ENCODE measurements around the gene SLC25A45. TPM values are rescaled to one million over a fixed set of nuclear protein-coding genes. Genes with fewer than 3 reads are reported as not detected.

SLC25A45 gene
- total RNA-seq, 1 experiment from 2014 or later: 1.1 TPM

GRCh38 chr11:65379698-65380459 lies 2.6 kb downstream of the SLC25A45 start:
- H3K79me1 ChIP-seq (ENCODE audit: insufficient read depth, low read depth, low read length, poor library complexity, severe bottlenecking): no peaks in the 10 kb centered on the region
- no peak overlapping the region for H2BK120ac ChIP-seq (ENCODE audit: low read depth, low read length, poor library complexity, severe bottlenecking)
- Mint-ChIP-seq H3K36me3 (ENCODE audit: insufficient read depth in 1 of 3, low read depth in 3 of 3) (no peaks in the 10 kb centered on the region), H3K4me1 (peaks cover 18 to 22% of the 10 kb centered on the region in 2 experiments), H3K9me3 (no peaks in the 10 kb centered on the region), H3K27me3 (ENCODE audit: low read depth) (peaks cover 2% of the 10 kb centered on the region; the same call in 1 of the 2 replicates), H3K4me3 (no peak overlapping the region), H3K27ac (no peak overlapping the region)
- no peaks in the 10 kb centered on the region for H3K9me3 ChIP-seq (ENCODE audit: control insufficient read depth, low read depth, low read length)
- no peak overlapping the region for H3K9ac ChIP-seq (ENCODE audit: extremely low read depth, insufficient read length, low read length)
- H2BK20ac ChIP-seq (ENCODE audit: low read depth, low read length, poor library complexity, severe bottlenecking): no peak overlapping the region
- H2AK5ac ChIP-seq (ENCODE audit: insufficient read length, low read length): no peak overlapping the region
- H3K4me2 ChIP-seq (ENCODE audit: insufficient read depth, insufficient read length, low read length): no peak overlapping the region
- H2AFZ ChIP-seq (ENCODE audit: low read length): no peak overlapping the region
- no CpG with 5 or more reads among the region's 13 CpGs for WGBS (ENCODE audit: extremely low coverage, insufficient read length, low lambda C conversion rate)
- no peaks in the 10 kb centered on the region for H3K23me2 ChIP-seq (ENCODE audit: insufficient read length, low read depth, low read length, poor library complexity, severe bottlenecking)
- no peaks in the 10 kb centered on the region for H4K20me1 ChIP-seq (ENCODE audit: control insufficient read depth, insufficient read depth, insufficient read length)
- H4K5ac ChIP-seq (ENCODE audit: insufficient read length, low read depth, low read length): no peak overlapping the region
- H3K79me2 ChIP-seq (ENCODE audit: insufficient read depth, low read length): no peaks in the 10 kb centered on the region
- no peak overlapping the region for H3T11ph ChIP-seq (ENCODE audit: low read length)
- H2BK5ac ChIP-seq (ENCODE audit: insufficient read length, low read length): no peak overlapping the region
- no peak overlapping the region for H4K91ac ChIP-seq (ENCODE audit: insufficient read length, low read depth, low read length)
- H3K27me3 ChIP-seq (ENCODE audit: insufficient read depth, low read length): no peaks in the 10 kb centered on the region
- no peak overlapping the region for H4K8ac ChIP-seq (replicated peaks; ENCODE audit: insufficient read length, low read depth, low read length)
- no peak overlapping the region for H3K18ac ChIP-seq (ENCODE audit: insufficient read length, low read depth, low read length)
- DNase-seq: no peak
- no peak overlapping the region for H3K23ac ChIP-seq (ENCODE audit: insufficient read length, low read depth, low read length)
- TF ChIP-seq CTCF (conservative IDR thresholded peaks at IDR 0.05): no peak
- no peak overlapping the region for H2BK15ac ChIP-seq (ENCODE audit: low read depth, low read length)
- H3K4me1 ChIP-seq (ENCODE audit: insufficient read depth, low read length): 0 out of 2 replicates have a peak, but pooled peaks cover 2% of the 10 kb centered on the region
- H3K14ac ChIP-seq (ENCODE audit: insufficient read depth, low read length): no peak overlapping the region
- no peak overlapping the region for H3K4ac ChIP-seq (ENCODE audit: low read depth, low read length)
- no peak overlapping the region for H2BK12ac ChIP-seq (ENCODE audit: insufficient read length, low read depth, low read length)
- no peak overlapping the region for H3K27ac ChIP-seq (ENCODE audit: insufficient read length, low read depth, low read length)
- no peak overlapping the region for H3K56ac ChIP-seq (ENCODE audit: insufficient read length, low read depth, low read length)

All from H9 (cell line).